Measurements from ENCODE around the gene TMEM132E. TPM values are rescaled to one million over a fixed set of nuclear protein-coding genes. Genes with fewer than 3 reads are reported as not detected.

TMEM132E gene
- total and polyA plus RNA-seq, 2 experiments from 2014 or later = 0.16 to 0.45 TPM

GRCh38 chr17:34651402-34651811 lies 72.0 kb downstream of the TMEM132E start:
- Mint-ChIP-seq H3K27ac (no peak overlapping the region), H3K9me3 (0 out of 3 replicates have a peak, but pooled peaks cover 3% of the 10 kb centered on the region), H3K4me1 (peaks cover 2% of the 10 kb centered on the region; the same call in 1 of the 3 replicates), H3K36me3 (ENCODE audit: low read depth) (no peaks in the 10 kb centered on the region), H3K27me3 (ENCODE audit: insufficient read depth, low read depth, poor library complexity) (peaks cover 4% of the 10 kb centered on the region), H3K4me3 (no peak overlapping the region)
- TF ChIP-seq EZH2 (IDR thresholded peaks at IDR 0.05; ENCODE audit: low read depth, unreplicated experiment) = no peak
- no peak for TF ChIP-seq JUNB (IDR thresholded peaks at IDR 0.05; ENCODE audit: unreplicated experiment)
- TF ChIP-seq CREB1 (CRISPR knock-in tag; IDR thresholded peaks at IDR 0.05; ENCODE audit: low read depth) = no peak
- TF ChIP-seq, protein P1, sequence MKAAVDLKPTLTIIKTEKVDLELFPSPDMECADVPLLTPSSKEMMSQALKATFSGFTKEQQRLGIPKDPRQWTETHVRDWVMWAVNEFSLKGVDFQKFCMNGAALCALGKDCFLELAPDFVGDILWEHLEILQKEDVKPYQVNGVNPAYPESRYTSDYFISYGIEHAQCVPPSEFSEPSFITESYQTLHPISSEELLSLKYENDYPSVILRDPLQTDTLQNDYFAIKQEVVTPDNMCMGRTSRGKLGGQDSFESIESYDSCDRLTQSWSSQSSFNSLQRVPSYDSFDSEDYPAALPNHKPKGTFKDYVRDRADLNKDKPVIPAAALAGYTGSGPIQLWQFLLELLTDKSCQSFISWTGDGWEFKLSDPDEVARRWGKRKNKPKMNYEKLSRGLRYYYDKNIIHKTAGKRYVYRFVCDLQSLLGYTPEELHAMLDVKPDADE (IDR thresholded peaks at IDR 0.05) = no peak
- no peak for TF ChIP-seq NANOG (IDR thresholded peaks at IDR 0.05; ENCODE audit: borderline replicate concordance)
- no peak for TF ChIP-seq POLR2AphosphoS5 (IDR thresholded peaks at IDR 0.05; ENCODE audit: low read depth)
- TF ChIP-seq, protein P2, sequence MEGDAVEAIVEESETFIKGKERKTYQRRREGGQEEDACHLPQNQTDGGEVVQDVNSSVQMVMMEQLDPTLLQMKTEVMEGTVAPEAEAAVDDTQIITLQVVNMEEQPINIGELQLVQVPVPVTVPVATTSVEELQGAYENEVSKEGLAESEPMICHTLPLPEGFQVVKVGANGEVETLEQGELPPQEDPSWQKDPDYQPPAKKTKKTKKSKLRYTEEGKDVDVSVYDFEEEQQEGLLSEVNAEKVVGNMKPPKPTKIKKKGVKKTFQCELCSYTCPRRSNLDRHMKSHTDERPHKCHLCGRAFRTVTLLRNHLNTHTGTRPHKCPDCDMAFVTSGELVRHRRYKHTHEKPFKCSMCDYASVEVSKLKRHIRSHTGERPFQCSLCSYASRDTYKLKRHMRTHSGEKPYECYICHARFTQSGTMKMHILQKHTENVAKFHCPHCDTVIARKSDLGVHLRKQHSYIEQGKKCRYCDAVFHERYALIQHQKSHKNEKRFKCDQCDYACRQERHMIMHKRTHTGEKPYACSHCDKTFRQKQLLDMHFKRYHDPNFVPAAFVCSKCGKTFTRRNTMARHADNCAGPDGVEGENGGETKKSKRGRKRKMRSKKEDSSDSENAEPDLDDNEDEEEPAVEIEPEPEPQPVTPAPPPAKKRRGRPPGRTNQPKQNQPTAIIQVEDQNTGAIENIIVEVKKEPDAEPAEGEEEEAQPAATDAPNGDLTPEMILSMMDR (conservative IDR thresholded peaks at IDR 0.05; ENCODE audit: low read depth in 2 of 2) = no peak
- no peak for TF ChIP-seq STAT1 (IDR thresholded peaks at IDR 0.05; ENCODE audit: unreplicated experiment)
- no peak for ATAC-seq
- no peaks in the 10 kb centered on the region for H3F3A ChIP-seq (replicated peaks; ENCODE audit: low read depth)
- DNase-seq (ENCODE audit: low spot score) = no peak
- no peak overlapping the region for H3K4me2 ChIP-seq
- no peaks in the 10 kb centered on the region for H4K20me1 ChIP-seq (replicated peaks; ENCODE audit: insufficient read depth)
- H3K4me1 ChIP-seq (ENCODE audit: insufficient read depth) = no peaks in the 10 kb centered on the region
- no peak overlapping the region for H3K4me3 ChIP-seq
- H3K27me3 ChIP-seq (ENCODE audit: insufficient read depth) = no peaks in the 10 kb centered on the region
- no peak overlapping the region for H3K27ac ChIP-seq (ENCODE audit: low read depth)
- no peaks in the 10 kb centered on the region for H3K36me3 ChIP-seq (ENCODE audit: insufficient read depth)
- H2AFZ ChIP-seq = no peak overlapping the region
- H3K79me2 ChIP-seq (replicated peaks; ENCODE audit: insufficient read depth) = no peaks in the 10 kb centered on the region
- no peaks in the 10 kb centered on the region for H3K9me2 ChIP-seq (ENCODE audit: insufficient read depth)

DNA sequence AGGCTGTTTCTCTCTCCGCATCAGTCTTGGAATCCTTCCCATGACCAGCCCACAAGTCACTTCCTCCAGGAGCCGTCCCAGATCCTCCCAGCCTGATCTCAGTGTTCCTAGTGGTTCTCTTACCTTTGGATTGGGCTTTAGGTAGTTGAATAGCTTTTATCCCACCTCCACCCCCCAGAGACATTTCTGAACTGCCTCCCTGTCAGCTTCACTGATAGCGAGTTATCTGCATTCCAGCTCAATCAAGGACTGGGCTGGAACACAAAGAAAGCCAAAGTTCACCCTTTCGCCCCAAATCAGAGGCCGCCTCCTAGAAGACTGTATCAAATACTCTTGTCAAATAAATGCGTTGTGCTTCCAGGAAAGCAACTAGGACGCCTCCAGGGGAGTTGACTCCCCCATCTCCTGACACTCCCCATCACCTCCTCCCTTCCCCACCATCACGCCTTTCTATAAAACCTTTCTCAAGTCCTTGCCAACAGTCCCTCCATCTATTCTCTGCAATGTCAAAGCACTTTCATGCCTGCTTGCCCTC lies 72.7 kb downstream of the TMEM132E start:
- Histone ChIP-seq H3K4me1 (ENCODE audit: insufficient read depth) (no peaks in the 10 kb centered on the region), H3K4me3 (no peak overlapping the region), H3K27me3 (ENCODE audit: insufficient read depth) (no peaks in the 10 kb centered on the region), H4K20me1 (replicated peaks; ENCODE audit: insufficient read depth) (no peaks in the 10 kb centered on the region), H3K9me2 (ENCODE audit: insufficient read depth) (no peaks in the 10 kb centered on the region), H2AFZ (no peak overlapping the region), H3K36me3 (ENCODE audit: insufficient read depth) (no peaks in the 10 kb centered on the region), H3K79me2 (replicated peaks; ENCODE audit: insufficient read depth) (no peaks in the 10 kb centered on the region), H3F3A (replicated peaks; ENCODE audit: low read depth) (no peaks in the 10 kb centered on the region), H3K4me2 (no peak overlapping the region), H3K27ac (ENCODE audit: low read depth) (no peak overlapping the region)
- Mint-ChIP-seq H3K4me3 (no peak overlapping the region), H3K4me1 (peaks cover 2% of the 10 kb centered on the region; the same call in 1 of the 3 replicates), H3K27ac (no peak overlapping the region), H3K27me3 (ENCODE audit: insufficient read depth, low read depth, poor library complexity) (peaks cover 4% of the 10 kb centered on the region), H3K36me3 (ENCODE audit: low read depth) (no peaks in the 10 kb centered on the region), H3K9me3 (0 out of 3 replicates have a peak, but pooled peaks cover 3% of the 10 kb centered on the region)
- no peak for DNase-seq (ENCODE audit: low spot score)
- ATAC-seq = no peak
- TF ChIP-seq POLR2AphosphoS5 (IDR thresholded peaks at IDR 0.05; ENCODE audit: low read depth) (no peak), EZH2 (IDR thresholded peaks at IDR 0.05; ENCODE audit: low read depth, unreplicated experiment) (no peak), CREB1 (CRISPR knock-in tag; IDR thresholded peaks at IDR 0.05; ENCODE audit: low read depth) (no peak), ZNF462 (CRISPR knock-in tag; IDR thresholded peaks at IDR 0.05) (no peak), EZH2phosphoT487 (IDR thresholded peaks at IDR 0.05; ENCODE audit: unreplicated experiment) (no peak), ZNF331 (CRISPR knock-in tag; IDR thresholded peaks at IDR 0.05; ENCODE audit: low read depth) (no peak), ZNF114 (CRISPR knock-in tag; IDR thresholded peaks at IDR 0.05) (no peak), NANOG (IDR thresholded peaks at IDR 0.05; ENCODE audit: borderline replicate concordance) (no peak)
